HEK293T (cell line): Measurements from ENCODE around the gene DYNLRB1.

Experiments used
- ELF4 ChIP-seq: fragments of 450-650 bp; IDR thresholded peaks from 2 replicates; pipeline ENCODE4 v1.6.1; 2017; ENCODE audit warnings: antibody characterized with exemption
- FOXA1 ChIP-seq: fragments of 450-650 bp; IDR thresholded peaks from 2 replicates; pipeline ENCODE4 v1.6.1; 2016; ENCODE audit warnings: mild to moderate bottlenecking
- FOXK2 ChIP-seq: fragments of 450-650 bp; IDR thresholded peaks from 2 replicates; pipeline ENCODE4 v1.6.1; 2016; ENCODE audit warnings: mild to moderate bottlenecking
- LEF1 ChIP-seq: fragments of 450-650 bp; IDR thresholded peaks from 2 replicates; pipeline ENCODE4 v1.6.1; 2017; ENCODE audit warnings: mild to moderate bottlenecking, borderline replicate concordance
- NFRKB ChIP-seq: fragments of 450-650 bp; IDR thresholded peaks from 2 replicates; pipeline ENCODE4 v1.6.1; 2016; ENCODE audit warnings: mild to moderate bottlenecking, moderate library complexity
- SP1 ChIP-seq: fragments of 450-650 bp; IDR thresholded peaks from 2 replicates; pipeline ENCODE4 v1.6.1; 2017
- SUZ12 ChIP-seq: fragments of 450-650 bp; IDR thresholded peaks from 2 replicates; pipeline ENCODE4 v1.6.1; 2016; ENCODE audit warnings: mild to moderate bottlenecking
- TARDBP ChIP-seq: fragments of 450-650 bp; IDR thresholded peaks from 2 replicates; pipeline ENCODE4 v1.6.1; 2016

- TF ChIP-seq SUZ12 (no peak), NFRKB (no peak), FOXK2 (no peak), ELF4 (no peak), SP1 (no peak), TARDBP (no peak), LEF1 (no peak), FOXA1 (no peak)
Observed at GRCh38 chr20:34514897-34515483, 1.2 kb upstream of the DYNLRB1 start.
